ENCODE measurements around the gene SHROOM3.

The SHROOM3 gene

GRCh38 chr4:76584241-76585152, 149.5 kb downstream of the SHROOM3 start:
- Histone ChIP-seq H3K9ac (ENCODE audit: low read length) (no peak overlapping the region), H4K20me1 (ENCODE audit: low read depth, low read length) (no peaks in the 10 kb centered on the region), H3K36me3 (ENCODE audit: low read length) (no peaks in the 10 kb centered on the region), H3K9me2 (replicated peaks; ENCODE audit: insufficient read depth, low read length) (no peaks in the 10 kb centered on the region), H3K4me2 (ENCODE audit: low read depth, low read length, poor library complexity, severe bottlenecking) (no peak overlapping the region), H3K4me3 (ENCODE audit: insufficient read depth, low read length, poor library complexity, severe bottlenecking) (no peak overlapping the region), H3F3A (ENCODE audit: insufficient read depth) (no peaks in the 10 kb centered on the region), H3K27ac (ENCODE audit: low read depth, low read length) (no peak overlapping the region), H2AFZ (ENCODE audit: low read depth, low read length, severe bottlenecking) (no peak overlapping the region), H3K27me3 (ENCODE audit: low read length) (no peaks in the 10 kb centered on the region), H3K79me2 (ENCODE audit: insufficient read depth, low read length) (no peaks in the 10 kb centered on the region), H3K9me3 (ENCODE audit: insufficient read depth, low read length) (no peaks in the 10 kb centered on the region)
- TF ChIP-seq EZH2phosphoT487 (conservative IDR thresholded peaks at IDR 0.05; ENCODE audit: low read length) (no peak), CTCF (IDR thresholded peaks at IDR 0.05; ENCODE audit: insufficient read depth, low read length, poor library complexity, severe bottlenecking) (no peak)

- H3K4me2 ChIP-seq (ENCODE audit: low read depth, low read length, poor library complexity, severe bottlenecking) = no peak overlapping the region
These were observed 150.2 kb downstream of the SHROOM3 start for GRCh38 chr4:76585272-76585671.

GRCh38 chr4:76585897-76586360, 150.9 kb downstream of the SHROOM3 start:
- H3K36me3 ChIP-seq (ENCODE audit: low read length) = no peaks in the 10 kb centered on the region
- TF ChIP-seq CTCF (IDR thresholded peaks at IDR 0.05; ENCODE audit: insufficient read depth, low read length, poor library complexity, severe bottlenecking) (no peak), EZH2phosphoT487 (conservative IDR thresholded peaks at IDR 0.05; ENCODE audit: low read length) (no peak)
- H3K9ac ChIP-seq (ENCODE audit: low read length) = no peak overlapping the region
- H3F3A ChIP-seq (ENCODE audit: insufficient read depth) = no peaks in the 10 kb centered on the region
- no peaks in the 10 kb centered on the region for H3K27me3 ChIP-seq (ENCODE audit: low read length)
- no peaks in the 10 kb centered on the region for H4K20me1 ChIP-seq (ENCODE audit: low read depth, low read length)
- no peak overlapping the region for H3K27ac ChIP-seq (ENCODE audit: low read depth, low read length)
- no peaks in the 10 kb centered on the region for H3K9me2 ChIP-seq (replicated peaks; ENCODE audit: insufficient read depth, low read length)
- H3K4me3 ChIP-seq (ENCODE audit: insufficient read depth, low read length, poor library complexity, severe bottlenecking) = no peak overlapping the region
- H3K4me2 ChIP-seq (ENCODE audit: low read depth, low read length, poor library complexity, severe bottlenecking) = no peak overlapping the region
- no peaks in the 10 kb centered on the region for H3K79me2 ChIP-seq (ENCODE audit: insufficient read depth, low read length)
- H2AFZ ChIP-seq (ENCODE audit: low read depth, low read length, severe bottlenecking) = no peak overlapping the region
- no peaks in the 10 kb centered on the region for H3K9me3 ChIP-seq (ENCODE audit: insufficient read depth, low read length)

More at GRCh38 chr4:76585272-76585671, 150.2 kb downstream of the SHROOM3 start:
- no peak overlapping the region for H3K4me3 ChIP-seq (ENCODE audit: insufficient read depth, low read length, poor library complexity, severe bottlenecking)
- H4K20me1 ChIP-seq (ENCODE audit: low read depth, low read length) = no peaks in the 10 kb centered on the region
- H3K9me2 ChIP-seq (replicated peaks; ENCODE audit: insufficient read depth, low read length) = no peaks in the 10 kb centered on the region
- H3K27me3 ChIP-seq (ENCODE audit: low read length) = no peaks in the 10 kb centered on the region
- H3K9me3 ChIP-seq (ENCODE audit: insufficient read depth, low read length) = no peaks in the 10 kb centered on the region
- no peaks in the 10 kb centered on the region for H3K36me3 ChIP-seq (ENCODE audit: low read length)
- H3K27ac ChIP-seq (ENCODE audit: low read depth, low read length) = no peak overlapping the region
- H3K9ac ChIP-seq (ENCODE audit: low read length) = no peak overlapping the region
- H2AFZ ChIP-seq (ENCODE audit: low read depth, low read length, severe bottlenecking) = no peak overlapping the region
- H3F3A ChIP-seq (ENCODE audit: insufficient read depth) = no peaks in the 10 kb centered on the region
- no peaks in the 10 kb centered on the region for H3K79me2 ChIP-seq (ENCODE audit: insufficient read depth, low read length)
- no peak for TF ChIP-seq EZH2phosphoT487 (conservative IDR thresholded peaks at IDR 0.05; ENCODE audit: low read length)
- no peak for TF ChIP-seq CTCF (IDR thresholded peaks at IDR 0.05; ENCODE audit: insufficient read depth, low read length, poor library complexity, severe bottlenecking)
